Esophagus mucosa (tissue), 1 donor: ENCODE measurements around the gene RPGRIP1. TPM values are rescaled to one million over a fixed set of nuclear protein-coding genes. Genes with fewer than 3 reads are reported as not detected.
"Not testable (repeated sequence)": the region's sequence is repeated elsewhere in the genome, so short reads cannot be mapped to it uniquely, and the experiment has no call there.

Source experiments
- ATAC-seq: fragments of 200-7000 bp; cut with Tn5 transposase; one replicate; pipeline ENCODE4 v1.9.1; 2020
- total RNA-seq: library from RNA; stranded (reverse); gene quantifications from one replicate; pipeline ENCODE4 v1.2.4, GENCODE V29; 2023
- donor health status: DM: yes; HTN: yes; CAD: no.

Gene RPGRIP1
- total RNA-seq, 1 donor from 2014 or later = not detected

GRCh38 chr14:21258889-21259787 lies 20.7 kb upstream of the RPGRIP1 start:
- ATAC-seq = no peak

- no peak for ATAC-seq
These were observed 18.1 kb upstream of the RPGRIP1 start for GRCh38 chr14:21261824-21262223.

- ATAC-seq = no peak
These were observed 17.5 kb upstream of the RPGRIP1 start for GRCh38 chr14:21262410-21262809.

- no peak for ATAC-seq
These were observed 16.4 kb upstream of the RPGRIP1 start for GRCh38 chr14:21263284-21264024.

- ATAC-seq = peak; percentile 63
These were observed 15.7 kb upstream of the RPGRIP1 start for GRCh38 chr14:21264025-21264801.

- no peak for ATAC-seq
These were observed 12.4 kb upstream of the RPGRIP1 start for GRCh38 chr14:21267431-21267845.

- no peak for ATAC-seq
These were observed 11.8 kb upstream of the RPGRIP1 start for GRCh38 chr14:21267886-21268616.

GRCh38 chr14:21268617-21269251 lies 11.1 kb upstream of the RPGRIP1 start:
- ATAC-seq = no peak

- ATAC-seq = peak; percentile 98
These were observed 10.4 kb upstream of the RPGRIP1 start, which contains the start of gene HNRNPC for GRCh38 chr14:21269252-21270046. HNRNPC (minus strand) TSS chr14:21269442; CDS start chr14:21234193, 35,249 bp downstream.

GRCh38 chr14:21272661-21273060 lies 7.2 kb upstream of the RPGRIP1 start:
- not testable (repeated sequence) for ATAC-seq

- ATAC-seq = no peak
These were observed 4.5 kb upstream of the RPGRIP1 start for GRCh38 chr14:21275261-21275858.

GRCh38 chr14:21278632-21279031 lies 1.3 kb upstream of the RPGRIP1 start:
- no peak for ATAC-seq

- not testable (repeated sequence) for ATAC-seq
These were observed 2.0 kb downstream of the RPGRIP1 start for GRCh38 chr14:21281917-21282316.

GRCh38 chr14:21286516-21286915 lies 6.6 kb downstream of the RPGRIP1 start:
- ATAC-seq = not testable (repeated sequence)

GRCh38 chr14:21287168-21287567 lies 7.3 kb downstream of the RPGRIP1 start:
- no peak for ATAC-seq

- ATAC-seq = not testable (repeated sequence)
These were observed 14.1 kb downstream of the RPGRIP1 start for GRCh38 chr14:21294026-21294425.

GRCh38 chr14:21298358-21298757 lies 18.5 kb downstream of the RPGRIP1 start:
- ATAC-seq = no peak

GRCh38 chr14:21299562-21300130 lies 19.8 kb downstream of the RPGRIP1 start:
- ATAC-seq = no peak

GRCh38 chr14:21300892-21301291 lies 21.0 kb downstream of the RPGRIP1 start:
- peak; percentile 20 for ATAC-seq
